DND-41 (cell line): ENCODE results near the gene ZNF14.

Source experiments
- EZH2 ChIP-seq: IDR thresholded peaks from 3 replicates; pipeline ENCODE4 v1.6.1; 2012; ENCODE audit warnings: borderline replicate concordance, low read depth, mild to moderate bottlenecking, moderate library complexity, low read length, inconsistent platforms; ENCODE audit not compliant: severe bottlenecking
- TF ChIP-seq, protein P1 (sequence below): IDR thresholded peaks from 2 replicates; pipeline ENCODE4 v1.5.1; 2012; ENCODE audit warnings: borderline replicate concordance, low read length, moderate library complexity, mild to moderate bottlenecking; ENCODE audit not compliant: poor library complexity, severe bottlenecking; ENCODE audit errors: extremely low read depth

DNA sequence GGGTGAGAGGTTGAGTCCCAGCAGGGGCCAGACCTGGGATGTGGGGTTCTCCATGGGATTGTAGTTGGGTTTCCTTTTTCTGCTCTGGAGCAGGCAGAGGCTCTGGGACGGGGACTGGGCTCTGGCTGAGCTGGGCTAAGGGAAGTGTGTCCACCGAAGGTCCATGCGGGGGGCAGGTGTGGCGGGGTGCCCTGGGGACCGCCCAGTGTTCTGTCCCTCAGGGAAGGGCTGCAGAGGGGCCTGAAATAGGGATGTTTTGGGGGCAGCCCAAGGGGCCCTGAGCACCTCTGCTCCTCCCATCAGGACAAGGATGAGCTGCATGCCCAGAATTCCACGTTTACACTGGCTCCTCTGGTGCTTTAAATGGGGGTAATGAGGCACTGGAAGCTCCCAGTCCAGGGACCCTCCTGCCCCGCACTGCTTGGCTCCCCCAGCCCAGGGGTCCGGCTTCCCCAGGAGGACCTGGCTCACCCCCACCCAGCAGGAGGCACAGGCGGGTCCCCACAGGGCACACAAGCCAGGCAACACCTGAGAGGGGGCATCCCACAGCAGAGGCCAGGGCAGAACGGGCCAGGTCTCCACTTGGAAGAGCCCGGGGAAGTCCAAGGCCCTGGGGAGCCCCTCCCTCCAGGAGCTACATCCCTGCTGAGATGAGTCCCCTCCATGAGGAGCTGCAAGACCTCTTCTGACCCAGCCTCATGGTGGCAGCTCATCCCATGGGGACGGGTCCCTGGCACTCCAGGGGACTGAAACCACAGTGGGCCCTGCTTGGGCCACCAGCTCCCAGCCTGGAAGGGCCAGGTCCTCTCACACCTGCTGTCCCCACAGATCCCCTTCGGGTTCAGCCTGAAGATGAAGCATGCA is 14.7 kb upstream of the ZNF14 start:
- TF ChIP-seq, protein P1, sequence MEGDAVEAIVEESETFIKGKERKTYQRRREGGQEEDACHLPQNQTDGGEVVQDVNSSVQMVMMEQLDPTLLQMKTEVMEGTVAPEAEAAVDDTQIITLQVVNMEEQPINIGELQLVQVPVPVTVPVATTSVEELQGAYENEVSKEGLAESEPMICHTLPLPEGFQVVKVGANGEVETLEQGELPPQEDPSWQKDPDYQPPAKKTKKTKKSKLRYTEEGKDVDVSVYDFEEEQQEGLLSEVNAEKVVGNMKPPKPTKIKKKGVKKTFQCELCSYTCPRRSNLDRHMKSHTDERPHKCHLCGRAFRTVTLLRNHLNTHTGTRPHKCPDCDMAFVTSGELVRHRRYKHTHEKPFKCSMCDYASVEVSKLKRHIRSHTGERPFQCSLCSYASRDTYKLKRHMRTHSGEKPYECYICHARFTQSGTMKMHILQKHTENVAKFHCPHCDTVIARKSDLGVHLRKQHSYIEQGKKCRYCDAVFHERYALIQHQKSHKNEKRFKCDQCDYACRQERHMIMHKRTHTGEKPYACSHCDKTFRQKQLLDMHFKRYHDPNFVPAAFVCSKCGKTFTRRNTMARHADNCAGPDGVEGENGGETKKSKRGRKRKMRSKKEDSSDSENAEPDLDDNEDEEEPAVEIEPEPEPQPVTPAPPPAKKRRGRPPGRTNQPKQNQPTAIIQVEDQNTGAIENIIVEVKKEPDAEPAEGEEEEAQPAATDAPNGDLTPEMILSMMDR: no peak
- no peak for TF ChIP-seq EZH2
